Heart left ventricle (tissue), 13 donors: ENCODE data around the gene F2R.

Experiments
- POLR2A ChIP-seq, 2 donors: fragments of 450-650 bp; IDR thresholded peaks; one replicate each; pipeline ENCODE4 v1.6.1; 2017; ENCODE audit warnings: antibody characterized with exemption in 2 of 2, mild to moderate bottlenecking in 2 of 2, moderate library complexity in 2 of 2
- TF ChIP-seq, protein P1 (sequence below), 12 donors: fragments of 200-600 bp; sonication (generic) in 4 of 12; IDR thresholded peaks; one replicate each; pipeline versions ENCODE4 v1.5.0 to v1.8.0; 2018 to 2022; ENCODE audit warnings: antibody characterized with exemption in 12 of 12, mild to moderate bottlenecking in 5 of 12
- donor health status: ischemic (EF 13 %, LVEDD 7.1; RV severe dilation, severe dysfunction).
- donor health status: DM: no; HTN: yes; CAD: no.
- donor health status: DM: no; HTN: no; CAD: no.
- donor health status: ischemic (EF 25% LVEDD 6.9; RV normal size, moderate dysfunction).
- donor health status: ischemic (EF 25% LVEDD 5.7; RV mildly dilated, moderate dysfunction).
- donor health status: ischemic (EF 35%, LVEDD 5.7; RV mildly dilated, moderate dysfunction).
- donor health status: nonischemic (EF 11% LVEDD 7.7; RV severe dilation, severe dysfunction).
- donor health status: DM: yes; HTN: yes; CAD: no.
- donor health status: PGD.
- donor health status: ischemic (EF 29% LVEDD 5.4; RV normal size, mild dysfunction).
- donor health status: nonischemic (EF 23%, LVEDD 6.1; RV moderate dilation, normal function).

DNA sequence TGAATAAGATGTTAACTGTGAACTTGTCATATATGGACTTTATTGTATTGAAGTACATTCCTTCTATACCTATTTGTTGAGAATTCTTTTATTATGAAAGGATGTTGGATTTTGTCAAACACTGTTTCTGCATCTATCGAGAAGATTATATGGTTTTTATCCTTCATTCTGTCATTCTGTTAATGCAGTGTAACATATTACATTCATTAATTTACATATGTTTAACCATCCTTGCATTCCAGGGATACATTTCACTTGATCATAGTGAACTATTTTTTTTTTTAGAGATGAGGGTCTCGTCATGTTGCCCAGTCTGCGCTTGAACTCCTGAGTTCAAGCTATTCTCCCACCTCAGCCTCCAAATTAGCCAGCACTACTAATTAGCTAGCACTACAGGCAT, 48.4 kb downstream of the F2R start:
- TF ChIP-seq, protein P1, sequence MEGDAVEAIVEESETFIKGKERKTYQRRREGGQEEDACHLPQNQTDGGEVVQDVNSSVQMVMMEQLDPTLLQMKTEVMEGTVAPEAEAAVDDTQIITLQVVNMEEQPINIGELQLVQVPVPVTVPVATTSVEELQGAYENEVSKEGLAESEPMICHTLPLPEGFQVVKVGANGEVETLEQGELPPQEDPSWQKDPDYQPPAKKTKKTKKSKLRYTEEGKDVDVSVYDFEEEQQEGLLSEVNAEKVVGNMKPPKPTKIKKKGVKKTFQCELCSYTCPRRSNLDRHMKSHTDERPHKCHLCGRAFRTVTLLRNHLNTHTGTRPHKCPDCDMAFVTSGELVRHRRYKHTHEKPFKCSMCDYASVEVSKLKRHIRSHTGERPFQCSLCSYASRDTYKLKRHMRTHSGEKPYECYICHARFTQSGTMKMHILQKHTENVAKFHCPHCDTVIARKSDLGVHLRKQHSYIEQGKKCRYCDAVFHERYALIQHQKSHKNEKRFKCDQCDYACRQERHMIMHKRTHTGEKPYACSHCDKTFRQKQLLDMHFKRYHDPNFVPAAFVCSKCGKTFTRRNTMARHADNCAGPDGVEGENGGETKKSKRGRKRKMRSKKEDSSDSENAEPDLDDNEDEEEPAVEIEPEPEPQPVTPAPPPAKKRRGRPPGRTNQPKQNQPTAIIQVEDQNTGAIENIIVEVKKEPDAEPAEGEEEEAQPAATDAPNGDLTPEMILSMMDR (IDR thresholded peaks at IDR 0.05): no peak
- TF ChIP-seq POLR2A (IDR thresholded peaks at IDR 0.05): no peak
